K562 (cell line): ENCODE results near the gene TMPO. TPM values are rescaled to one million over a fixed set of nuclear protein-coding genes. Genes with fewer than 3 reads are reported as not detected.

Experiments
- ARNT ChIP-seq, 2 experiments: fragments of 450-650 bp; IDR thresholded peaks; 2 replicates each; pipeline ENCODE4 v1.6.1; 2016; ENCODE audit warnings: mild to moderate bottlenecking in 1 of 2
- ATF6 ChIP-seq: sonication (generic); formaldehyde crosslinking; IDR thresholded peaks from 2 replicates; pipeline ENCODE4 v1.4.0; 2020; ENCODE audit warnings: mild to moderate bottlenecking, missing genetic modification reagents
- BMI1 ChIP-seq: fragments of 150-350 bp; IDR thresholded peaks from 2 replicates; pipeline ENCODE4 v1.6.1; 2014; ENCODE audit warnings: low read length
- C11orf30 ChIP-seq: fragments of 450-650 bp; IDR thresholded peaks from 2 replicates; pipeline ENCODE4 v1.6.1; 2016; ENCODE audit warnings: low read depth, mild to moderate bottlenecking
- CLOCK ChIP-seq: fragments of 250-450 bp; sonication (Bioruptor Pico); IDR thresholded peaks from 2 replicates; pipeline ENCODE4 v1.4.0; 2020; ENCODE audit warnings: mild to moderate bottlenecking, moderate library complexity, borderline replicate concordance
- CTBP1 ChIP-seq: fragments of 450-650 bp; IDR thresholded peaks from 2 replicates; pipeline ENCODE4 v1.6.1; 2016; ENCODE audit warnings: borderline replicate concordance
- DLX4 ChIP-seq: fragments of 250-450 bp; sonication (Bioruptor Pico); IDR thresholded peaks from 2 replicates; pipeline ENCODE4 v1.6.1; 2021; ENCODE audit warnings: mild to moderate bottlenecking
- ETS1 ChIP-seq: conservative IDR thresholded peaks from 2 replicates; pipeline ENCODE4 v1.6.1; 2011; ENCODE audit warnings: low read depth, mild to moderate bottlenecking, low read length; ENCODE audit not compliant: control insufficient read depth
- HMGN3 ChIP-seq: IDR thresholded peaks from 2 replicates; pipeline ENCODE4 v1.6.1; 2011; ENCODE audit warnings: borderline replicate concordance, low read depth, mild to moderate bottlenecking, mixed read lengths, low read length; ENCODE audit not compliant: insufficient read length; ENCODE audit errors: extremely low read depth
- HNRNPL ChIP-seq: fragments of 200-400 bp; formaldehyde crosslinking; IDR thresholded peaks from 2 replicates; pipeline ENCODE4 v1.6.1; 2017; ENCODE audit warnings: low read depth, mild to moderate bottlenecking, low read length
- KDM1A ChIP-seq, 2 experiments: fragments of 450-650 bp; IDR thresholded peaks; 2 replicates each; pipeline ENCODE4 v1.6.1; 2016; ENCODE audit warnings: mild to moderate bottlenecking in 2 of 2
- MEIS2 ChIP-seq: fragments of 450-650 bp; IDR thresholded peaks from 2 replicates; pipeline ENCODE4 v1.6.1; 2014; ENCODE audit warnings: mild to moderate bottlenecking; ENCODE audit not compliant: partially characterized antibody
- PHTF2 ChIP-seq: fragments of 250-450 bp; sonication (Bioruptor Pico); IDR thresholded peaks from 2 replicates; pipeline ENCODE4 v1.5.0; 2021; ENCODE audit warnings: mild to moderate bottlenecking
- PKNOX1 ChIP-seq: fragments of 450-650 bp; IDR thresholded peaks from 2 replicates; pipeline ENCODE4 v1.6.1; 2016
- POLR2AphosphoS5 ChIP-seq: IDR thresholded peaks from 2 replicates; pipeline ENCODE4 v1.6.1; 2011; ENCODE audit warnings: mild to moderate bottlenecking, low read depth, low read length, moderate library complexity; ENCODE audit not compliant: control insufficient read depth, insufficient read depth
- POLR2H ChIP-seq: IDR thresholded peaks from 2 replicates; pipeline ENCODE4 v1.6.1; 2016; ENCODE audit warnings: missing genetic modification characterization, low read depth, mild to moderate bottlenecking, control low read depth, missing compliant biosample characterization, moderate library complexity
- RBM34 ChIP-seq: fragments of 200-400 bp; formaldehyde crosslinking; IDR thresholded peaks from 2 replicates; pipeline ENCODE4 v1.6.1; 2018; ENCODE audit warnings: low read length, borderline replicate concordance; ENCODE audit not compliant: insufficient read depth
- RHOXF2B ChIP-seq: fragments of 250-450 bp; sonication (Bioruptor Pico); conservative IDR thresholded peaks from 2 replicates; pipeline ENCODE4 v1.5.1; 2021
- USF1 ChIP-seq: sonication (generic); formaldehyde crosslinking; IDR thresholded peaks from 2 replicates; pipeline ENCODE4 v1.9.0; 2022; ENCODE audit warnings: mild to moderate bottlenecking, missing genetic modification reagents
- ZNF561 ChIP-seq: fragments of 450-650 bp; formaldehyde crosslinking; conservative IDR thresholded peaks from 2 replicates; pipeline ENCODE4 v1.4.0; 2020; ENCODE audit warnings: mild to moderate bottlenecking, moderate library complexity
- ZNF764 ChIP-seq: fragments of 250-450 bp; sonication (Bioruptor Pico); IDR thresholded peaks from 2 replicates; pipeline ENCODE4 v1.4.0; 2020; ENCODE audit warnings: low read depth, mild to moderate bottlenecking, moderate library complexity
- polyA plus RNA-seq, 8 experiments: library from polyadenylated mRNA; depleted of rRNA in 4 of 8; stranded (reverse) in 5 of 8; unstranded in 3 of 8; fragments of >200 nt; fragmentation: Nextera tagmentation in 2 of 8; fragmentation: Illumina TruSeq in 1 of 8; extraction: Ambion mirVana in 2 of 8; extraction: Trizol in 1 of 8; gene quantifications; 2 replicates each; pipeline versions ENCODE4 v1.2.1 to v1.2.3, GENCODE V29; 2011 to 2014; ENCODE audit warnings: inconsistent platforms in 1 of 8, missing spikeins in 1 of 8
- total RNA-seq, 7 experiments: library from RNA; depleted of rRNA in 6 of 7; stranded (reverse); fragments of >200 nt in 6 of 7; fragmentation: Illumina TruSeq in 2 of 7; extraction: Trizol in 2 of 7; gene quantifications; 2 replicates each; pipeline versions ENCODE4 v1.2.1 to v1.2.3, GENCODE V29; 2011 to 2021; ENCODE audit warnings: low replicate concordance in 1 of 7

The TMPO gene
- total and polyA plus RNA-seq, 9 of the 15 experiments (the other 6 are each of a cell fraction or from before 2014, with no cell fraction given): 62.1 to 263 (median 182) TPM

GRCh38 chr12:98533723-98534251, 18.4 kb downstream of the TMPO start (continued):
- no peak for TF ChIP-seq POLR2AphosphoS5
- TF ChIP-seq RHOXF2B (CRISPR knock-in tag): no peak
- TF ChIP-seq RBM34: no peak
- no peak for TF ChIP-seq CLOCK (CRISPR knock-in tag)
- TF ChIP-seq C11orf30: peak; percentile 40; the same call in 1 of the 2 replicates
- TF ChIP-seq BMI1: no peak
- TF ChIP-seq ARNT (IDR thresholded peaks at IDR 0.05): no peak
- TF ChIP-seq USF1: no peak
- TF ChIP-seq HNRNPL: no peak
- TF ChIP-seq PKNOX1: peak; percentile 84
- no peak for TF ChIP-seq HMGN3
- no peak for TF ChIP-seq DLX4
- TF ChIP-seq CTBP1: peak; percentile 37; the same call in 1 of the 2 replicates
- TF ChIP-seq ZNF561 (CRISPR knock-in tag): no peak
- no peak for TF ChIP-seq KDM1A (IDR thresholded peaks at IDR 0.05)
- no peak for TF ChIP-seq ZNF764
- no peak for TF ChIP-seq ATF6 (CRISPR knock-in tag)
- TF ChIP-seq MEIS2: no peak
- no peak for TF ChIP-seq ETS1
- TF ChIP-seq PHTF2 (CRISPR knock-in tag): no peak
- no peak; the same call in 1 of the 2 replicates for TF ChIP-seq POLR2H
